HG02970 (cell line): ENCODE results near the gene AGXT2.
"Not testable (repeated sequence)": the region's sequence is repeated elsewhere in the genome, so short reads cannot be mapped to it uniquely, and the experiment has no call there.

Experiments
- ATAC-seq: cut with Tn5 transposase; IDR thresholded peaks from one replicate; pipeline ENCODE4 v1.9.1; 2021; ENCODE audit warnings: mild to moderate bottlenecking, moderate library complexity, moderate number of reproducible peaks; ENCODE audit not compliant: unreplicated experiment, low FRiP score

The AGXT2 gene

GRCh38 chr5:35058374-35058788, 10.6 kb upstream of the AGXT2 start:
- ATAC-seq = peak; percentile 85

GRCh38 chr5:35056686-35057085, 8.9 kb upstream of the AGXT2 start:
- no peak for ATAC-seq

GRCh38 chr5:35052838-35053237, 5.1 kb upstream of the AGXT2 start:
- no peak for ATAC-seq

GRCh38 chr5:35050541-35051126, 2.9 kb upstream of the AGXT2 start:
- no peak for ATAC-seq

DNA sequence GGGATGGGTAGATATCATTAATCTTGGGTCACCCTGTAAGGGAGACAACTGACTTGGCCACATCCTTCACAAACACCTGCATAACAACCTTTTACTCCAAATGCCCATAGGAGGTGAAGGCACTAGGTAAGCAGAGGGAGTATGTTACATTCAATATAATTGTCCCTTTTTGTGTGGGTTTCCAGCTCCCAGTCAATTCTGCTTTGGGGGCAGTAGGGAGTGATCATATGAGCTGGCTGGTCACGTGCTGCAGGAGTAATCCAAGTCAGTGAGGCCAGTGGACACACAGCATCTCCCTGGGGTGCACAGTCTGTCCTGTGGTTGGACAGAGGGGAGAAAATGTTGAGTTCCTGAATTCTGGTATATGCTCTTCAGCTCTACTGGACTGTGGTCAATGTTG, 1.2 kb upstream of the AGXT2 start:
- no peak for ATAC-seq

GRCh38 chr5:35046774-35047173, 975 bp downstream of the AGXT2 start:
- ATAC-seq = no peak

DNA sequence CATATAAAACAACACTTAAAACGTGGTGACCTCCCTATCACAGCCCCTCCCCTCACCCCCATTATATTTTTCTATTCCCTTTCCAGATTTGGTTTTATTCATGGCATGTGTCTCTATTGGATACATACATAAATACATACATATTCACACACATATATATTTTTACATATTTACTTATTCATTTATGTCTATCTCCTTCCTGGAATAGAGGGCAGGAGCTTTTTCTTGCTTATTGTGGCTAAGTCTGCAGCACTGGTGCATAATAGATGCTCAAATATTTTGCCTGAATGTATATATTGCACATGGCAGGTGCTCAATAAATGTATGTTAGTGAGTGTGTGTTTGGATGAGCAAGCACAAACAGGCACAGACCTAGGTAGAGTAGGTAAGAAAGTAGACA, 2.5 kb downstream of the AGXT2 start:
- ATAC-seq = no peak

DNA sequence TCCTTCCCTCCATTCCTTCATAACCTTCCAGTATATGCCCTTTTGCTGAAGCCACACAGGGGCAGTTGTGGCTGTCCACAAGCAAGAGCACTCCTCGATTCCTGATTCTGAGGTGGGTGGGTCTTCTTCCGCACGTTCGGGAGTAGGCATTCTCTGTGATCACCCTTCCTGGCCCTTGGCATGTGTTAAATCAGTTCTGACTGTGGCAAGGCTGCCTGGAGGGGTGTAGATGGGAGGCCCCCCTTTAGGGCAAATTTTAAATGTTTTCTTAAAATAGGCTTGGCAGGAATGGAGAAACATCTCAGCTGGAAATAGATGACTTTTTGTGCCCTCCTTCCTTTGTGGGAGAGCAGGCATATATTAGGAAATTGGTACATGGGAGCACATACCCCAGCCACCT, 3.1 kb downstream of the AGXT2 start:
- no peak for ATAC-seq

DNA sequence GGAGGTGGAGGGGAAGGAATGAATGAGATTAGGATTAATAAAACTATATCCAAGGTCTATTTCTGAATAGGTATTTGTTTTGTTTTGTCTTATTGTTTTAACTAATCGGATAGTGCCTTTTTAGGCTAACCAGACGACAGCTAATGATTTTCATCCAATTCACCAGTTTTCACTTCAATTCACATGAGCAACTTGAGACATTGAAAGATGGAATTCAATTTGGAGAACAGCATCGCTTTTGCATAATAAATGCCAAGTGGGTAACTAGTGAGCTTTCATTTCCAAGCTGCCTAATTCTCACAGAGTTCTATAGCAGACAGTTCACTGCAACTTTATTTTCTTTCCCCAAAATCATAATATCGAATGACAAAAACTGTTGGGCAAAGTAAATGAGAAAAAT, 5.0 kb downstream of the AGXT2 start:
- ATAC-seq = no peak

- ATAC-seq = no peak
Measured at GRCh38 chr5:35041261-35041660, 6.5 kb downstream of the AGXT2 start.

DNA sequence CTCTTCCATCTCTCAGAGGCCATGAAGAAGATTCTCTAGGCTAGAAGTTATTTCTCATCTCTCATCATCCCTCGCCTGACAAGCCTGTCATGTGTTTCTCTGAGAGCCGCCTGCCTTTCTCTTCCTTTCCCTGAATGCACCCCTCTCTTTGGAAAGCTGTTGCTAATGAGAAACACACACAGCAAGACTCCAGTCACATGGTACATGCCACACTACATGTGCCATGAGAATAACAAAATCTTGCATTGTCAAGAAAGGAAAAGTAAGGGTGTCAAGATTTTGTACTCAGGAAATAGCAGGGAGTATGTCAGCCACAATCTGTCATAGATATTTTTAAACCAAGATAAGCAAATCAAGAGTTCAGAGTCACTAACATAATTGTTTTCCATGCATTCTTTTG, 8.9 kb downstream of the AGXT2 start:
- ATAC-seq = no peak

GRCh38 chr5:35036536-35036935, 11.2 kb downstream of the AGXT2 start:
- ATAC-seq = no peak

DNA sequence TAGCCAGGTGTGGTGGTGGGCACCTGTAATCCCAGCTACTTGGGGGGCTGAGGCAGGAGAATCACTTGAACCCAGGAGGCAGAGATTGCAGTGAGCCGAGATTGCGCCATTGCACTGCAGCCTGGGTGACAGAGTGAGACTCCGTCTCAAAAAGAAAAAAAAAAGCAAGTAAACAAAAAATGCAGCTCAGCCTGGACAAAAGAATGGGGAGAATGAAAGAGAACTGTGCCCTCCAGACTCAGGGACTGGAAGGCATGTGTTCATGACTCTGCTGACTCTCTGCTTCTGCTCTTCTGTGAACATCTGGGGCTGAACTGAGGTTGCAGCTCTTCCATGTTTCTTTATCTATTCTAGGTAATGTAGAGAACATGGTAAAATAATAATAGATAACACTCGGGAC, 11.8 kb downstream of the AGXT2 start:
- ATAC-seq = not testable (repeated sequence)

- ATAC-seq = no peak
Measured at GRCh38 chr5:35035271-35035670, 12.5 kb downstream of the AGXT2 start.

DNA sequence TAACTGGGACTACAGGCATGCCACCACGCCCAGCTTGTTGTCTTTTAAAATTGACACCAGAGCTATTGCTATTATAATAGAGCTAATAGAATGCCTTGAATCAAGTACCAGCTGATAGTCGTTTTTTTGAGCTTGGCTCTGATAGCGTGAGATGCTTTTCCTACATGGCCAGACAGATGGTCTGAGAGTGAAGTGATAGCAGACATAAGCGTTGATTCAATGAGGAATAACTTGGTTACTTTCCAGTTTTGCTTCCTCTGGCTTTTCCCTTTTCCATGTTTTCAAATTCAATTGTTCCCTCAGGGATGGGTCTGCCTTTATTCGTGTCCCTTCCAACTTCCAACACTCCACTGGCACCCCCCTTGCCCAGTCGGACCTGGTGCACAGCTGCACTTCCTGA, 15.4 kb downstream of the AGXT2 start:
- ATAC-seq = no peak

- no peak for ATAC-seq
Measured at GRCh38 chr5:35031276-35031675, 16.5 kb downstream of the AGXT2 start.

GRCh38 chr5:35030426-35031100, 17.2 kb downstream of the AGXT2 start:
- ATAC-seq = no peak

DNA sequence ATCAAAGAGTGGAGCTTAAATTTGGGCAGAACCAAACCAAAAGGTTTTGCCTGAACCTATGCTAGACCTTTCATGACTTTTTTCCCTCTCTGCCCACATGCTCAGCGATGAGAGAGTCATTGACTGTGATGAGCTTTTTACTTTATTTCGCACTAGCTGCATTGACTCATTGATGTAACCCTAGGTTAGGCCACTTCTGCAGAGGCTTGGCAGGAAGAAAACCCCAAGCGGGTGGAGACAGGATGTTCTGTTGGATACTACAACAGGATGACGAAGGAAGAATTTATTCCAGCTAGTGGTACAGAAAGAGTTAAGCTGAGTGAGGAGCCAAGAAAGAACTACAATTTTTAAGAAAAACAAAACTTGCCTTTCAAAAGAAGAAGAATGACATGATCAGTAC, 18.4 kb downstream of the AGXT2 start:
- no peak for ATAC-seq

DNA sequence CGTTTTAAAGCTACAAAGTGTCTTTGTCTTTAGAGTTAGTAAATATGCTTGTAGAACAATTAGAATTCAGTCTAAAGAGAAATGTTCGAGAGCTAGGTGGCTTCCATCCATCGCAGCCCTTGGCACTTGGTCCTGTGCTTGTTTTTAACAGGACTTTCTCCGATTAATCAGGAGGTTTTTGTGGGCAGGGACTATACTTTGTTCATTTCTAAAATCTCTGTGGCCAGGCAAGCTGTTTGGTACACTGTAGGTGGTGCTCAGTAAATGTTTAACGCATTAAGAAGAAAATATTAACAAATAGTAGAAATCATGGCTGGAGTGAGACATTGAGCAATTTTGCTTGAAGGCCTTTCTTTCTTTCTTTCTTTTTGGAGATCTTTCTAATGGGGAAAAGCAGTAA, 20.8 kb downstream of the AGXT2 start:
- ATAC-seq = no peak

DNA sequence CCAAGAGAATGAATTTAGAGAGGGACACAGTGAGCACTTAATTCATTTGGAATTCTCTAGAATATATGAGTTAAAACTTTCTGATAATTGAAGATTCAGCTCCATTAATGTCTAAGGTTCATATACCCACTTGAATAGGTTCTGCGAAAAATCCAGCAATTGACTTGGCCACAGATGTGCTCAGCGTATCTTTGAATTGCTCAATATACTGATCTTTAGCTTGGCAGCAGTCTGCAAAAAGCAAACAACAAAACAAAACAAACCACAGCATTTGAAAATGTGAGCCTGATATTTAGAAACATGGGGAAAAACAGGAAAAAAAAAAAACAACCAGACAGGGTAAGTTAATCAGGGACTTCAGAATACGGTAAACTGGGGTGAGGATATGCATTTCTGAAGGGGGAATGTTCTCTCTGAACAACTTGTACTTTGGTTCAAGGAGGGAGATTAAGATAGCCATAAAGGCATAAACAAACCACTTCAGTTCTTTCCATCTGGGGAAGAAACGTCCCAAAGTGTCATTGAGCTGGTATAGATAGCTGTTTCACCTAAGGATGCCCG, 21.4 kb downstream of the AGXT2 start:
- ATAC-seq = no peak

- ATAC-seq = no peak
Measured at GRCh38 chr5:35024911-35025510, 22.7 kb downstream of the AGXT2 start.
